A673 (cell line): Measurements from ENCODE around the gene BAIAP2L2.

ENCODE experiments used
- EZH2 ChIP-seq: fragments of 200-600 bp; sonication (generic); IDR thresholded peaks from 2 replicates; pipeline ENCODE4 v1.6.1; 2017; ENCODE audit warnings: borderline replicate concordance, low read depth, mild to moderate bottlenecking, mixed read lengths, antibody characterized with exemption, low read length; ENCODE audit not compliant: poor library complexity, severe bottlenecking
- TF ChIP-seq, protein P1 (sequence below): fragments of 300-800, 200-600 bp; sonication (generic); conservative IDR thresholded peaks from 2 replicates; pipeline ENCODE4 v1.5.1; 2017; ENCODE audit warnings: low read depth, mild to moderate bottlenecking, antibody characterized with exemption, low read length, moderate library complexity, mixed read lengths

DNA sequence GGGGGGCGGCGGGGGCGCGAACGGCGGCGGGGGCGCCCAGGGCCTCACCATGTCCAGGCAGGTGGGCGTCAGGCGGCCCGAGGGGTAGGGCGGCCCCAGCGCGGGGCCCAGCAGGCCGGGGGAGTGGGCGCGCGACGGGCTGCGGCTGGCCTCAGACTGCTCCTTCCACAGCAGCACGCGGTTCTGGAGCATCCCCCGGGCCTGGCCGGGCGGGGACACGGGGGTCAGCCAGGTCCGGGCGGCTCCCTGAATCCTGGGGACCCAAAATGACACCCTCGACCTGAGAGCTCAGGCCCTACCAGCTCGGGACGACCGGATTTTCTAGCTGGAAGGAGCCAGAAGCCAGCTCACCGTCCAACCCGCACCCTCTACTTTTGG is 21.0 kb downstream of the BAIAP2L2 start:
- TF ChIP-seq, protein P1, sequence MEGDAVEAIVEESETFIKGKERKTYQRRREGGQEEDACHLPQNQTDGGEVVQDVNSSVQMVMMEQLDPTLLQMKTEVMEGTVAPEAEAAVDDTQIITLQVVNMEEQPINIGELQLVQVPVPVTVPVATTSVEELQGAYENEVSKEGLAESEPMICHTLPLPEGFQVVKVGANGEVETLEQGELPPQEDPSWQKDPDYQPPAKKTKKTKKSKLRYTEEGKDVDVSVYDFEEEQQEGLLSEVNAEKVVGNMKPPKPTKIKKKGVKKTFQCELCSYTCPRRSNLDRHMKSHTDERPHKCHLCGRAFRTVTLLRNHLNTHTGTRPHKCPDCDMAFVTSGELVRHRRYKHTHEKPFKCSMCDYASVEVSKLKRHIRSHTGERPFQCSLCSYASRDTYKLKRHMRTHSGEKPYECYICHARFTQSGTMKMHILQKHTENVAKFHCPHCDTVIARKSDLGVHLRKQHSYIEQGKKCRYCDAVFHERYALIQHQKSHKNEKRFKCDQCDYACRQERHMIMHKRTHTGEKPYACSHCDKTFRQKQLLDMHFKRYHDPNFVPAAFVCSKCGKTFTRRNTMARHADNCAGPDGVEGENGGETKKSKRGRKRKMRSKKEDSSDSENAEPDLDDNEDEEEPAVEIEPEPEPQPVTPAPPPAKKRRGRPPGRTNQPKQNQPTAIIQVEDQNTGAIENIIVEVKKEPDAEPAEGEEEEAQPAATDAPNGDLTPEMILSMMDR: no peak
- no peak for TF ChIP-seq EZH2
